ENCODE data around the gene QRFP.

Gene QRFP

GRCh38 chr9:130847306-130848217, 49.0 kb downstream of the QRFP start:
- no peak for DNase-seq (ENCODE audit: low read depth)
- no peak overlapping the region for H3K4me3 ChIP-seq (ENCODE audit: low read depth, low read length)
- TF ChIP-seq CTCF (IDR thresholded peaks at IDR 0.05; ENCODE audit: control insufficient read depth, extremely low read depth, insufficient read depth), result no peak

- H3K4me3 ChIP-seq (ENCODE audit: low read depth, low read length), result no peak overlapping the region
- TF ChIP-seq CTCF (IDR thresholded peaks at IDR 0.05; ENCODE audit: control insufficient read depth, extremely low read depth, insufficient read depth), result no peak
- DNase-seq (ENCODE audit: low read depth), result no peak
Measured at GRCh38 chr9:130846487-130847305, 49.9 kb downstream of the QRFP start.

DNA sequence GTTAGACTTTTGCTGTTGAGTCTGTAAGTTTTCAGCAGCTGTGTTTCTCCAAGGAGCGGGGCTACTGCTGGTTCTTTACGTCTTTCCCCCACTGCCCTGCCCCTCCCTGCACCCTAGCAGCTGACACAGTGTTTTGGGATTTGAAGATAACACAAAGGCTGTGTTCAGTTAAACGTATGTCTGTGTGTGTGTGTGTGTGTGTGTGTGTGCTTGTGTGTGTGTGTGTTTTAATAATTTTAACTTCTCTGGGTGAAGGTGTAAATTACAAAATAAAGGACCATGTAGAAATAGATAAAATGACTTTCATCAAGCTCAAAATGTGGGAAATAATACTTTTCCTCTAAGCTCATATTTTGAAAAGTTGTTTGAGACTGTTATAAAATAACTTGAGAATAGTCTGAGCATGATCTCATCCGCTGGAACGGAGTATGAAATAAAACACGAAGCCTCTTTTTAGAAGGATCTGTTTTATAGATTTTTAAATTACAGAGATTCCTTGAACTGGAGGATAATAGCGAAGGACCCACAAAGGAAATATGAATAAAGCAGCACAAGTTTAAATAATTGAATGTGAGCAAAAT, 50.6 kb downstream of the QRFP start:
- no peak overlapping the region for H3K4me3 ChIP-seq (ENCODE audit: low read depth, low read length)
- DNase-seq (ENCODE audit: low read depth), result no peak
- no peak for TF ChIP-seq CTCF (IDR thresholded peaks at IDR 0.05; ENCODE audit: control insufficient read depth, extremely low read depth, insufficient read depth)

GRCh38 chr9:130845254-130845653, 51.4 kb downstream of the QRFP start:
- no peak for DNase-seq (ENCODE audit: low read depth)
- TF ChIP-seq CTCF (IDR thresholded peaks at IDR 0.05; ENCODE audit: control insufficient read depth, extremely low read depth, insufficient read depth), result no peak
- H3K4me3 ChIP-seq (ENCODE audit: low read depth, low read length), result no peak overlapping the region

DNA sequence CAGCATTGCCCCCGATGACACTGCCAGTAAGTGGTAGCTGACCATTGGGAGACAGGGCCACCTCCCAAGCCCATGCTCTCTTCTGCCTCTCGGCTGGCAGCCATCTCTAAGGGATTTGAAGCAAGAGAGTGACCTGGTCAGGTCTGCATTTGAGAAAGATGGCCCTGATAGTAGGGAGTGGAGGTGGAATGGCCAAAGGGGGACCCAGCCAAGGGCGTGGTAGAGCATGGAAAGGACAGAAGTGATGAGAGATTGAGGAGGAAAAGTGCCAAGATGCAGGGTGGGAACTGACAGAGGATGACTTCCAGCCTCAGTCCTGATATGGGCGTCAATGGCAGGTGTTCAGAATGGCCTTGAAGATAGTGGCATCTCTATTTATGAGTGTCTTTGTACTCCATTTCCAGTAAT, 52.6 kb downstream of the QRFP start:
- DNase-seq (ENCODE audit: low read depth), result no peak
- H3K4me3 ChIP-seq (ENCODE audit: low read depth, low read length), result no peak overlapping the region
- TF ChIP-seq CTCF (IDR thresholded peaks at IDR 0.05; ENCODE audit: control insufficient read depth, extremely low read depth, insufficient read depth), result no peak

DNA sequence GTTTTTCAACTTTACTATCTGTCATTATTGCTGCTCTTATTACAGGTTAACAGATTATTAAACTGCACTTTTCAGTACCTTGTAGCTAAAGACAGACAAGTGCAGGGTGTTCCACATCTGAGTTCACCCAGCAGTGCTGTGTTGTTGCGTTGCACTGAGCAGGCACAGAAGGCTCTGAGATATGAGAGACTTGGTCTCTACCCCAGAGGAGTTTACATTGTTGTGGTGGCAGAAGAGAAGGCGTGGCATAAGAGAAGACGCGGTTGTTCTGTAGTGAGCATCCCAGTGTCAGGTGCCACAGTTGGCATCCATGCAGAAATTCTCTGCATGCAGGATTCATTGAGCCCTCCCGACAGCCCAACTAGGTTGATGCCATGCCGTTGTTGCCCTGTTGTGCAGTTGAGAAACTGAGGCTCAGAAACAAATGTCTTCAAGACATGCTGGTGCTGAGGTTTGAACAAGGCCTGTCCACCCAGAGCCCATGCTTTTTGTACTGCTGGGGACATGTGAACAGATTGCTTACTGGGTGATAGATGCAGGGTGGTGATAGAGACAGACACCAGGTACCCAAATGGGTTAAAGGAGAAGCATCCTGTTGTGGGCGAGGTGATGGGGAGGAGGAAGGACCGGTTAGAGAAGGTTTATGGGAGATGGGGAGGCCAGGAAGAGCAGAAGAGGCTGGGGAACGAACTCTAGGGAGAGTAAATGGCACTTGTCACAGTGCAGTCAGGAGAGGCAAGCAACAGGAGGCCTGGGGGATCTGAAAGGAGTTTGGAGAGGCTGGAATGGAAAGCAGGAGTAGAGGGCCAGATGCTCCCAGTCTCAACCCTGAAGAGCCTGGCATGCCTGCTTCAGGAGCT, 53.3 kb downstream of the QRFP start:
- H3K4me3 ChIP-seq (ENCODE audit: low read depth, low read length), result no peak overlapping the region
- TF ChIP-seq CTCF (IDR thresholded peaks at IDR 0.05; ENCODE audit: control insufficient read depth, extremely low read depth, insufficient read depth), result no peak
- no peak for DNase-seq (ENCODE audit: low read depth)
